Right forelimb (tissue), 1 donor: ENCODE results near the gene CAB39L.
"Not testable (repeated sequence)": the region's sequence is repeated elsewhere in the genome, so short reads cannot be mapped to it uniquely, and the experiment has no call there.

Experiments
- DNase-seq: peaks from one replicate; pipeline ENCODE4 v3.0.0-alpha.2; 2018

Gene CAB39L

DNA sequence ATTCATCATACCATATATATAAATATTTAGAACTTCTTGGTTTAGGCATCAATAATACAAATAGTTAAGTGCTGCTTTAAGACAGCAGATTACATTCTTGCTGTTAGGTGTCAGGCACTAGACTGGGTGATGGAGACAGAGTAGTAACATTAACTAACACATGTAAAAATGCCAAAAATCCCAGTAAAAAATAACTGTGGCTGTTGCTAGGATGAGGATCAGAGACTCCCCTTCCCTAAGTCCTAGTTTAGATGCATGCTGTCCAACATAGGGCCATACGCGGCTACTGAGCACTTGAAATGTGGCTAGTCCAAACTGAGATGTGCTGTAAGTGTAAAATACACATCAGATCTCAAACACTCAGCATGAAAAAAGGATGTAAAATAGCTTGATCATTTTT, 101.4 kb downstream of the CAB39L start:
- no peak for DNase-seq

DNA sequence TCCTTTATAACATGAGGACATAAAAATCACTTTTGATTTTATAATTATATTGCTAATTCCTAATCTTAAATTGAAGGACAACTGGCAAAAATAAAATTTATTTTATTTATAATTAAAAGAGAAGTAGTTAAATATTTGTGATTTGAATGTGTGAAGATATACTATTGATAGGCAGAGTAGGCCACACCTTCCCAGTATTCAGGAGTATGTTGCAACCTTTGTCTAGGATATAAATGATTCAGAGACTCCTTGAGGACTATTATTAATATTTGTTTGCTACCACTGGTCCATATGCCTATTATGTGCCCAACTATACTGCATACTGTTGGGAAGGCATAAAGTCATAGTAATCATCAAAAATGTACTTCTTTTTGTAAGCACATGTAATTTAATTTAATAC, 101.9 kb downstream of the CAB39L start:
- no peak for DNase-seq

DNA sequence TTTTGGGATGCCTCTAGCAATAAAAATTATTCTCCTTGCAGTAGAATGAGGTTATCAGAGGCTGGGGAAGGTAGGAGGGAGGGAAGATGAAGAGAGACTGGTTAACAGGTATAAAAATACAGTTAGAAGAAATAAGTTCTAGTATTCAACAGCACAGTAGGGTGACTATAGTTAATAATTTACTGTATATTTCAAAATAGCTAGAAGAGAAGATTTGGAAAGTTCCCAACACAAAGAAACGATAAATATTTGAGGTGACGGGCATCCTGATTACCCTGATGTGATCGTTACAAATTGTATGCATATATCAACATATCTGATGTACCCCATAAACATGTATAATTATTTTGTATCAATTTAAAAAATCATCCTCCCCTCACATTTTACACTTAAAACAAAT, 102.3 kb downstream of the CAB39L start:
- DNase-seq = no peak

DNA sequence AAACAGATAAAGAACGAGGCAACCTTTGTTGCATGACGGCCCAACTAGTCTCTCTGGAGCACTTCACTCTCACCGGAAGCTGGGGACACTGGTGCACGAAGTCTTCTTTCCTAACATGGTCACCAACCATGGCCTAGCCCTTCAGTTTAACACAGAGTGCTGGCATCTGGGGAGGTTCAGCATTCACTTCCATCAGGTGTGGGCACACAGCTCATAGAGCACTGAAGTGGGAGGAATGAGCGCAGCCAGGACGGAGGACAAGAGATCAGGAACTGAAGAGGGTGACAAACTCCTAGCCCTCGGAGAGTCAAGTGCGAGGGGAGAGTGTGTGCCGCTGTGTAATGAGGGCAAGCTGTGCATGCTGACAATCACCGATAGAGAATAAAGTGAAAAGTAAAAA, 103.7 kb downstream of the CAB39L start:
- DNase-seq = no peak

DNA sequence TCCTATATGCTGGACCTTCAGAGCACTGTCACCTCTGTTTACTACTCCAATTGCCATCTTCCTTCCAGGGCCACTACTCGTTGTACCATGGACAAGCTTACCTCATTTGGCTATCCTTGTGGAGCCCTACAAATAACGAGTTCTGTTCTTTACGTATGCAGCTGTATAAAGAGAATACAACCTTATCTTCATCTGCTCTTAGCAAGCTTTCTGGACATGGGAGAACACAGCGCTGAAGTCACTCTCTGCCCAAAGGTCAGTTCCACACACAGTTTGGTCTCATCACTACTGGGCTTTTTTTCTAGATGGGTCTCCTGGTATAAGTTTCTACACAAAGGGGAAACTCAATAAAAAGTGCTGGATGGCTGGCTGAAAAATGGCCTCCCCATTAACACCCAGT, 107.2 kb downstream of the CAB39L start:
- DNase-seq = no peak

- DNase-seq = no peak
Measured at GRCh38 chr13:49330546-49330864, 113.4 kb downstream of the CAB39L start.

- DNase-seq = no peak
Measured at GRCh38 chr13:49329831-49330545, 113.9 kb downstream of the CAB39L start.

GRCh38 chr13:49327145-49327544, 116.7 kb downstream of the CAB39L start:
- DNase-seq = not testable (repeated sequence)

- DNase-seq = no peak
Measured at GRCh38 chr13:49326222-49326917, 117.5 kb downstream of the CAB39L start.

DNA sequence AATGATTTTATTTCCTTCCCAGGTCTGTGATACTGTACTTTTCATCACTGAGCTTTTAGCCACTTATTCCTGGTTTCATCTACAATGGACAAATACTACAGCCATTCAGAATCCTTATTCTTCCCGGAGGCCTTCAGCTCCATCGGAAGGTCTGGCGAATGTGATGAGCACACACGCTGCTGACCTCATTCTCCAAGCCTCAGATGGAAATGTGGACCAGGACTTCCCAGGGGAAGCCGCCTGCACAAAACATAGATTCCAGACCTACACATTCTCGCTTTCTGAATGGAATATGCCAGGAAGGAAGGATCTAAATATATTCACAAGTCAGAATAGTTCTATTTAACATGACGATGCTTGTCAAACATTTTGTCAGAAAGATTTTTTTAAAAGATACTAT, 120.5 kb downstream of the CAB39L start:
- DNase-seq = no peak

- no peak for DNase-seq
Measured at GRCh38 chr13:49322702-49323101, 121.2 kb downstream of the CAB39L start.

DNA sequence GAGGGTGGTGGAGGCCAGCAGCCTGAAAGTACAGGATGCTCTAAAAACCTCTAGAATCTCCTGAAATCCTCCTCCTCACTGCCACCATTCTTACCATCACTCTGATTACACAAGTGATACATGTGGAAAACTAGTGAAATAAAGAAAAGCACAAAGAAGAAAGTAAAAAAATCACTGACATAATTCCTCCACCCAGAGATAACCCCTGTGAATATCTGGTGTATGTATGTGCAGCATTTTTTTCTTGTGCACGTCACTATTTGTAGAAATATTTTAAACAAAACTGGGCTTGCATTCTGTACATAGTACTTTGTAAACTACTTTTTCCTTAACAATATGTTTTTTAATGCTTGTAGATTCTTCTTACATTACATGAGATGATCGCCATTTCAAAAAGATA, 122.9 kb downstream of the CAB39L start:
- no peak for DNase-seq

DNA sequence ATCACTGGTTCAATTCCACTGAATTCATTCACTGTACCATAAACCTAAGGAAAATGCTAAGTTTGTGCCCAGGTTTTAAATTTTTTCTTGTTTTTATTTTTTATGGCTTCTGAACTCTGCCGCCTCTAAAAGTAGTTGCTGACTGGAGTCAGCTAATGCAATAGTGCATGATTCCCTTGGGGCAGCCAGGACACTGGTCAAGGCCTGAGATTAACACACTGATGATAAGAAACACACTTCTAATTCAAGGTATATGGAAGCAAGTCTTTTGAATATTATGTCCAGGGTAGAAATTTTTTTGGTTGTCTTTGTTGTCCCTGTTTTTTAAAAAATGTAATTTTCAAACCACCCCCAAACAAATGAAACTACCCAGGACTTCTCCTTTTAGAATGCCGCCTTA, 123.9 kb downstream of the CAB39L start:
- no peak for DNase-seq

GRCh38 chr13:49319551-49319950, 124.3 kb downstream of the CAB39L start:
- no peak for DNase-seq

DNA sequence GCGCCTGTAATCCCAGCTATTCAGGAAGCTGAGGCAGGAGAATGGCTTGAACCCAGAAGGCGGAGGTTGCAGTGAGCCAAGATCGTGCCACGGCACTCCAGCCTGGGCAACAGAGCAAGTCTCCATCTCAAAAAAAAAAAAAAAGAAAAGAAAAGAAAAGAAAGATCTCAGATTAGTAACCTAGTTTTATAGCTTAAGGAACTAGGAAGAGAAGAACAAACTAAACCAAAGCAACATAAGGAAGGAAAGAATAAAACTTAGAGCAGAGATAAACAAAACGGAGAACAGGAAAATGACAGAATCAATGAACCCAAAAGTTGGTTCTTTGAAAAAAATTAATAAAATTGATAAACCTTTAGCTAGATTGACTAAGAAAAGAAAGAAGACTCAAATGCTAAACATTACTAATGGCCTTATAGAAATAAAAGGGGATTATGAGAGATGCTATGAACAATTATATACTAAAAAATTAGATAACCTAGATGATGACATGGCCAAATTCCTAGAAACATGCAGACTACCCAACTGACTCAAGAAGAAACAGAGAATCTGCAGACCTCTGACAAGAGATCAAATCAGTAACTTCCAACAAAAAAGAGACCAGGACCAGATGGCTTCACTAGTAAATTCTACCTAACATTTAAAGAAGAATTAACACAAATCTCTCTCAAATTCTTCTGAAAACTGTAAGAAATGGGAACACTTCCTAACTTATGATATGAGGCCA, 127.9 kb downstream of the CAB39L start:
- DNase-seq = no peak

- no peak for DNase-seq
Measured at GRCh38 chr13:49315036-49315565, 128.8 kb downstream of the CAB39L start.

- no peak for DNase-seq
Measured at GRCh38 chr13:49314344-49314882, 129.5 kb downstream of the CAB39L start.

DNA sequence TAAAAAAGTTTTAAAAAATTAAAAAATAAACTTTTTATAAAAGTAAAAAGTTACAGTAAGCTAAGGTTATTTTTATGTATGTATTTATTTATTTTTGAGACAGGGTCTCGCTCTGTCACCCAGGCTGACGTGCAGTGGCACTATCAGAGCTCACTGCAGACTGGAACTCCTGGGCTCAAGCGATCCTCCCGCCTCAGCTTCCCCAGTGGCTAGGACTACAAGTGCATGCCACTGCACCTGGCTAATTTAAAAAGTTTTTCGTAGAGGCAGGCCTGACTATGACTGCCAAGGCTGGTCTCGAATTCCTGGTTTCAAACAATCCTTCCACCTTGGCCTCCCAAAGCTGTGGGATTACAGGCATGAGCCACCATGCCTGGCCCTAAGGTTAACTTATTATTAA, 132.0 kb downstream of the CAB39L start:
- DNase-seq = no peak

GRCh38 chr13:49310251-49310650, 133.6 kb downstream of the CAB39L start:
- DNase-seq = no peak

GRCh38 chr13:49308921-49309408, 134.9 kb downstream of the CAB39L start:
- DNase-seq = no peak

- peak; percentile 80 for DNase-seq
Measured at GRCh38 chr13:49308097-49308875, 135.6 kb downstream of the CAB39L start.

DNA sequence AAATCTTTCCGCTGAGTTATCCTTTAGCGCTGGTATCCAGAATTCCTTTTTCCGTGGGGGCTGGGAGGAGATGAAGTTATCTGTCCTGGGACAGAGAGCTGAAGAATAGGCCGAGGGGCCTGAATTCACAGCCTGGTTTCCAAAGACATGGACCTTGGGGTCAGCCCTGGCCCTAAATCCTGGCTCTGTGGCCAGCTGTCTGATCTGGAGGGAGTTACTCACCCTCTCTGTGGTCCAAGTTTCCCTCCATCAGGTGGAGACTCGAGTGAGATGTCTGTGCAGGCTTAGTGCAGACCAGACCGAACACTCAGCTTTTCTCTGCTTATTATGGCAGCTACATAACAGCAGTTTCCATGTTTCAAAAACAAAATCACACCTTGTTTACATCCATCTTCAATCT, 136.5 kb downstream of the CAB39L start:
- no peak for DNase-seq
